HG02852 (cell line): Measurements from ENCODE around the gene TRIM8.
A peak's percentile ranks its signal among the peaks of the same experiment; 100 is the strongest.

Experiments used
- ATAC-seq: cut with Tn5 transposase; IDR thresholded peaks from one replicate; pipeline ENCODE4 v1.9.1; 2021; ENCODE audit warnings: mild to moderate bottlenecking, moderate library complexity; ENCODE audit not compliant: unreplicated experiment

TRIM8 gene

GRCh38 chr10:102632394-102633111 is 11.7 kb upstream of the TRIM8 start:
- no peak for ATAC-seq

DNA sequence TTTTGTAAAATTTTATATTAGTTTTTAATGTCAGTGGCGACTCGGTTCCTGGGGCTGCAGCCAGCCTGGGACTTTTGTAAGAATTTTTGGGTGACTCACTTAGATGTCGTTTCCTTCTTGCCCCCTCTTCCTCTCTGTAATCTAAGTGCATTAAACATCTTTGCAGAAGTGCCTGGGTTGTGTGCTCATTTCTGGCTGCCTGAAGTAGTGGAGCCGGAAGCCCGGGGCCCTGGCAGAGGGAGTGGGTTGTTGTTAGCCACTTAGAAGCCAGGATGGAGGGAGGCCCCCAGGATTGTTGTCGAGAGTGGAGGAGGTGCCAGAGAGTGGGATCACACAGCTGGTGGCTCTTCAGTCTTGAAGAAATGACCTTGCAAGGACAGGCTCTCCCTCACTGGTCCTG is 11.0 kb upstream of the TRIM8 start:
- no peak for ATAC-seq

- ATAC-seq: no peak
Observed at GRCh38 chr10:102633848-102634247, 10.4 kb upstream of the TRIM8 start.

DNA sequence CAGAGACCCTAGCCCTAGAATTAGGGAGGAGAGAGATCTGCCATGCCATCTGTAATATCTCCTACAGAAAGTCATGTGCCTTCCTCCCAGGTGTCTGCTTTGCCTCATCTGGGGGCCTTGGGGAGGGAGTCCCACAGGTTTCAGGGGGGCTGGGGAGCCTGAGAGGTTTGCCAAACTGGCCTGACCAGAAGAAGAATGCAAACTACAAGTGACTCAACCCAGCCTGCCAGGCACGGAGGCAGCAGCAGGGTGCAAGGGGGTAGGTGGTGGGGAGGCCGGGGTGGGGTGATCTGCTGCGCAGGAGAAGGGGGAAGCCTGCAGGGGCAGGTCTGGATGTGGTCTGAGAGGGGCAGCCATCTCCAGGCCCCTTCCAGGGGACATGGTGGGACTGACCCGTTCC is 9.6 kb upstream of the TRIM8 start:
- ATAC-seq: no peak

GRCh38 chr10:102635377-102635776 is 8.9 kb upstream of the TRIM8 start:
- ATAC-seq: no peak

DNA sequence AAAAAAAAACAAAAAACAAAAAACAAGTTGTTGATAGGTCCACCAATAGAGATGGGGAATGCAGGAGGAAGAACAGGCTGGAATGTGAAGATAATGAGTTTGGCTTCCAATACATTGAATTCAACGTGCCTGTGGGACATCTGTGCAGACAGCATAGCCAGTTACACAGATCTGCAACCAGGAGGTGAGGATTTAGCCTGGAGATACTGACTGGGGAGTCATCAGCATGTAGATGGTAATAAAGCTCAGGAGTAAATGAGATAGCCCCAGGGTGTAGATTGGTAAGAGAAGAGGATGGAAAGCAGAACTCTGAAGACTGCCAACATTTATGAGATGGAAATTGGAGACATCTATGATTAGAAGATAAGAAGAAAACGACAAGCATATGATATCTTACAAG is 4.7 kb upstream of the TRIM8 start:
- no peak for ATAC-seq

DNA sequence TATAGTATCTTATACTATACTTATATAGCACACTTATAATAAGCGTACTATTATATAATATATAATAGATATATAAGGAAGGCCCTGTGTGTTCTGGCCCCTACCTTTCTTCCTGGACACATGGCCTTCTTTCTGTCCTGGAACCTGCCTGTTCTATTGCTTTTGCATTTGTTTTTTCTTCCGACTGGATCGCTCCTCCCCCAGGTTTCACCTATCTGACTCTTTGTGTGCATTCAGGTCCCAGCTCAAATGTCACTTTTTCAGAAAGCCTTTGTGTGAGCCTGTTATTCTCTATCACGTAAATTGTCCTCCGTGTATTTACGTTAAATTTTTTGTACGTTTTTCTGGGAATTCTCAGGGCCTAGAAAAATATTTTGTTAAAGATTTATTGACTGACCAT is 2.9 kb upstream of the TRIM8 start:
- ATAC-seq: no peak

GRCh38 chr10:102641880-102642735 is 2.2 kb upstream of the TRIM8 start:
- ATAC-seq: peak; percentile 53

GRCh38 chr10:102642736-102643335 is 1.4 kb upstream of the TRIM8 start:
- no peak for ATAC-seq

GRCh38 chr10:102643336-102644065 is 778 bp upstream of the TRIM8 start:
- ATAC-seq: no peak

DNA sequence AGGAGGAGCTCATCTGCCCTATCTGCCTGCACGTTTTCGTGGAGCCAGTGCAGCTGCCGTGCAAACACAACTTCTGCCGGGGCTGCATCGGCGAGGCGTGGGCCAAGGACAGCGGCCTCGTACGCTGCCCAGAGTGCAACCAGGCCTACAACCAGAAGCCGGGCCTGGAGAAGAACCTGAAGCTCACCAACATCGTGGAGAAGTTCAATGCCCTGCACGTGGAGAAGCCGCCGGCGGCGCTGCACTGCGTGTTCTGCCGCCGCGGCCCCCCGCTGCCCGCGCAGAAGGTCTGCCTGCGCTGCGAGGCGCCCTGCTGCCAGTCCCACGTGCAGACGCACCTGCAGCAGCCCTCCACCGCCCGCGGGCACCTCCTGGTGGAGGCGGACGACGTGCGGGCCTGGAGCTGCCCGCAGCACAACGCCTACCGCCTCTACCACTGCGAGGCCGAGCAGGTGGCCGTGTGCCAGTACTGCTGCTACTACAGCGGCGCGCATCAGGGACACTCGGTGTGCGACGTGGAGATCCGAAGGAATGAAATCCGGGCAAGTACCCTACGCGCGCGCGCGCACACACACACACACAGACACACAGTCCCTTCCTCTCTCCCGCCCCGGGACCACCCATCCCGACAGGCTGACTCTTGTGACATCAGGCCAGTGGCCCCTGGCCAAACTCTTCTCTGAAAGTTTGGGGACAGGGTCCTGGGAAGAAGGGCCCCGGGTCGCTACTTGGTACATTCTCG is 538 bp downstream of the TRIM8 start:
- no peak for ATAC-seq

DNA sequence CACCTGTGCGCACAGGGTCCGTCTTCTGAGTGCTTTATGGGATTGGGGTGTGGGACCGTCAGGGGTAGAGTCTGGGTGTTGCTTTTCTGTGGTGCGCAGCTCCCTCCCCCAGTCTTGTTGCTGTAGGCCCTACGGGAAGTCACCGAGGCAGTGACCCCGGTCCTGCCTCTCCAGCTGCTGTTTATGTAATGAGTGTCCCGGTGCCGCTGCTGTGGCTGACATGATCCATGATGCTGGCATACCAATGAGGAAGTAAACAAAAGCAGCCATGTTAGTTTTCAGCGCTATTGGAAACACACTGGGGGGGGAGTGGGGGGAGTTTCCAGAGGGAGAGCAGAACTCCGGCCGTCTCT is 1.1 kb downstream of the TRIM8 start:
- no peak for ATAC-seq

GRCh38 chr10:102645741-102646609 is 1.7 kb downstream of the TRIM8 start:
- ATAC-seq: peak; percentile 38

- ATAC-seq: no peak
Observed at GRCh38 chr10:102646610-102647442, 2.5 kb downstream of the TRIM8 start.

GRCh38 chr10:102647443-102648268 is 3.4 kb downstream of the TRIM8 start:
- no peak for ATAC-seq

DNA sequence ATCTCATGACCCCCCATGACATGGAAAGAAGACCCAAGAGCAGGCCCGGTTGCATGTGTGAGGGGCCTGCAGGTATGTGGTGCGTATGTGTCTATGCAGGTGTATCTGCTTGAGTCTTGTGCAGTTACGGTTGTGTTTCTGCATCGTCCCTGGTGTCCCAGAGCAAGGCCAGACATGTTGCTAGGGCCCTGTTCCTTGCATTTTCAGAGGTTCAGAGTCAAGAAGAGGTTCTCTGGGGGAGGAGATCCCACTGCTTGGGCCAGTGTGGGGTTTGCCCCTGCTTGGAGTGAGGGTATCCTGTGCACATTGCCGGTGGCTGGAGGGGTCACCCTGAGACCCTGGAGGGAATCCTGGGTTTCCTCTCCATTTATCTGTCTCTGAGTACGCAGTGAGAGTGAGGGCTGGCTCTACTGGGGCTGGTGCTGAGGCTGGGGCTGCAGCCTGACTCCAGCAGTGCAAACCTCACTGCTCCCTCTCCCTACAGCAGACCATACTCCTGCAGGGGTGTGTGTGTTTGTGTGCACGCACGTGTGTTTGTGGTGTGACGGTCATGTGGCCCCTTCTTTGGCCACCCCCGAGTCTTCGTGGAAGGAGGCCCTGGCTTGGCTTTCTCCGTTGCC is 4.1 kb downstream of the TRIM8 start:
- no peak for ATAC-seq
